ENCODE results near the gene PLP1. TPM values are rescaled to one million over a fixed set of nuclear protein-coding genes. Genes with fewer than 3 reads are reported as not detected.

PLP1 gene, protein sequence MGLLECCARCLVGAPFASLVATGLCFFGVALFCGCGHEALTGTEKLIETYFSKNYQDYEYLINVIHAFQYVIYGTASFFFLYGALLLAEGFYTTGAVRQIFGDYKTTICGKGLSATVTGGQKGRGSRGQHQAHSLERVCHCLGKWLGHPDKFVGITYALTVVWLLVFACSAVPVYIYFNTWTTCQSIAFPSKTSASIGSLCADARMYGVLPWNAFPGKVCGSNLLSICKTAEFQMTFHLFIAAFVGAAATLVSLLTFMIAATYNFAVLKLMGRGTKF
- total RNA-seq: not detected in 2 replicates

DNA sequence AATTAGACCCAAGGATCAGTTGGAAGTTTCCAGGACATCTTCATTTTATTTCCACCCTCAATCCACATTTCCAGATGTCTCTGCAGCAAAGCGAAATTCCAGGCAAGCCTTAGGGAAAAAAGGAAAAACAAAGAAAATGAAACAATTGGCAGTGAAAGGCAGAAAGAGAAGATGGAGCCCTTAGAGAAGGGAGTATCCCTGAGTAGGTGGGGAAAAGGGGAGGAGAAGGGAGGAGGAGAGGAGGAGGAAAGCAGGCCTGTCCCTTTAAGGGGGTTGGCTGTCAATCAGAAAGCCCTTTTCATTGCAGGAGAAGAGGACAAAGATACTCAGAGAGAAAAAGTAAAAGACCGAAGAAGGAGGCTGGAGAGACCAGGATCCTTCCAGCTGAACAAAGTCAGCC, at the start of gene PLP1:
Gene PLP1, plus strand, starts transcription at position 295 of the 400 bp plus-strand sequence. CDS start 156 bp downstream, outside the sequence.

DNA sequence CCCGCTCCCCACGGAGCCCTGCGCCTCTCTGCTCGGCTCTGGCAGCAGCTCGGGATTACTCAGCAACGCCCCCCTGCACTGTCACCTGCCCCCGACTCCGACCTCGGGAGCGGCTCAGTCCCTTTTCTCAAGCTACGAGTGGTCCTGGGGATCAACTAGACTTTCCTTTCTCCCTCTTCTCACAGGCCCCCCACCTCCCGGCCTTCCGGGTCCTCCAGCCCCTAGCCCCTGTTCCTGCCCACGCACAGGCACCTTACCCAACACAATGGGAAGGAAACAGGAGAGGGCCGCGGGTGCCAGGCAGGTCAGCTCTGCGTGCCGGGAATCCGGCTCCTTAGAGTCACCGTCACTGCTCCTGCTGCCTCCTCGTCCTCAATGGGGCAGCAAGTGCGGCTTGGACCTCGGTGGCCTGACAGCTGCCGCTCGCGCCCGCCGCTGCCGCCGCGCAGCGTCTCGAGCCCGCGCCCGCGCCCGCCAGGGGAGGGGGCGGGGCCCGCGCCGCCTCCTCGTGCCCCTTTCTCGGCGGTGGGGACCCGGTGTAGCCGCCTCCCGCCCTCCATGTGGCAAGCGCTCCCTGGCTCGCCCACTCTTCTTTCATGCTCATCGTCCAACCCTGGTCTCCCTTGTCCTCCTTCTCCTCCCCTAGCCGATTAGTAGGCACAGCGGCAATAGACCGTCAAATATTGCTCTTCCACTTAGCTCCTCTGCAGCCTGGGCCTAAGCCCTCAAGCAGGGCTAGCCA, 55.3 kb downstream of the PLP1 start, which contains the start of gene RAB9B:
Gene RAB9B, minus strand, starts transcription at position 455 of the 742 bp plus-strand sequence. CDS start 6,473 bp downstream, outside the sequence.

Other genes starting within 250 kb of the PLP1 start
- 41.6 and 56.7 TPM in 2 replicates for gene TCEAL4, start 191.3 kb upstream of the PLP1 start, total RNA-seq
- 11.9 and 15.4 TPM in 2 replicates for gene TCEAL3, start 168.9 kb upstream of the PLP1 start, total RNA-seq
- gene TCEAL1, start 147.9 kb upstream of the PLP1 start, total RNA-seq: 12.5 and 18.2 TPM in 2 replicates
- gene MORF4L2, start 90.1 kb upstream of the PLP1 start, total RNA-seq: 466 and 560 TPM in 2 replicates
- not detected in 2 replicates for gene TMEM31, start 65.9 kb upstream of the PLP1 start, total RNA-seq
- gene RAB9B, start 55.4 kb downstream of the PLP1 start, total RNA-seq: 0.28 and 0.54 TPM in 2 replicates
- 2.0 and 5.5 TPM in 2 replicates for gene TMSB15B, start 185.8 kb downstream of the PLP1 start, total RNA-seq
- not detected in 2 replicates for gene H2BW1, start 236.9 kb downstream of the PLP1 start, total RNA-seq

Measured in endothelial cell of coronary artery (primary cell).